HG03378 (cell line): ENCODE data around the gene PCBP2.

ENCODE experiments used
- ATAC-seq: cut with Tn5 transposase; IDR thresholded peaks from one replicate; pipeline ENCODE4 v1.9.1; 2021; ENCODE audit warnings: mild to moderate bottlenecking, moderate library complexity; ENCODE audit not compliant: unreplicated experiment

The PCBP2 gene

GRCh38 chr12:53492830-53493609 is 41.1 kb downstream of the PCBP2 start:
- peak; percentile 55 for ATAC-seq

GRCh38 chr12:53493610-53494391 is 41.9 kb downstream of the PCBP2 start:
- ATAC-seq = no peak

- ATAC-seq = no peak
Observed at GRCh38 chr12:53495903-53496751, 44.2 kb downstream of the PCBP2 start.

GRCh38 chr12:53496752-53497032 is 44.8 kb downstream of the PCBP2 start:
- no peak for ATAC-seq

- ATAC-seq = no peak
Observed at GRCh38 chr12:53497461-53497860, 45.6 kb downstream of the PCBP2 start.

GRCh38 chr12:53498235-53498630 is 46.3 kb downstream of the PCBP2 start:
- ATAC-seq = no peak

GRCh38 chr12:53499266-53500141 is 47.6 kb downstream of the PCBP2 start, which contains the start of gene MAP3K12:
MAP3K12 (minus strand) TSS chr12:53499458; CDS start chr12:53487391, 12,067 bp downstream.
- no peak for ATAC-seq

- ATAC-seq = no peak
Observed at GRCh38 chr12:53500142-53500775, 48.4 kb downstream of the PCBP2 start.

GRCh38 chr12:53500776-53501614 is 49.1 kb downstream of the PCBP2 start, which contains the start of gene TARBP2:
TARBP2 (plus strand) TSS chr12:53501283; CDS start chr12:53501409, 126 bp downstream.
- ATAC-seq = peak; percentile 84

- ATAC-seq = no peak
Observed at GRCh38 chr12:53501615-53502181, 49.8 kb downstream of the PCBP2 start.

GRCh38 chr12:53502331-53502730 is 50.4 kb downstream of the PCBP2 start:
- no peak for ATAC-seq

GRCh38 chr12:53502983-53503728 is 51.3 kb downstream of the PCBP2 start:
- ATAC-seq = no peak

GRCh38 chr12:53504004-53504920 is 52.4 kb downstream of the PCBP2 start:
- ATAC-seq = no peak

- no peak for ATAC-seq
Observed at GRCh38 chr12:53505086-53505485, 53.2 kb downstream of the PCBP2 start.

- no peak for ATAC-seq
Observed at GRCh38 chr12:53505555-53506449, 53.9 kb downstream of the PCBP2 start.

- ATAC-seq = no peak
Observed at GRCh38 chr12:53506450-53506785, 54.5 kb downstream of the PCBP2 start.
